NCI-H1092 (cell line): ENCODE data around the gene CDC42BPB.

Experiments used
- DNase-seq: peaks from one replicate; lab custom pipeline; 2025; lab: John Stamatoyannopoulos, UW

The CDC42BPB gene

DNA sequence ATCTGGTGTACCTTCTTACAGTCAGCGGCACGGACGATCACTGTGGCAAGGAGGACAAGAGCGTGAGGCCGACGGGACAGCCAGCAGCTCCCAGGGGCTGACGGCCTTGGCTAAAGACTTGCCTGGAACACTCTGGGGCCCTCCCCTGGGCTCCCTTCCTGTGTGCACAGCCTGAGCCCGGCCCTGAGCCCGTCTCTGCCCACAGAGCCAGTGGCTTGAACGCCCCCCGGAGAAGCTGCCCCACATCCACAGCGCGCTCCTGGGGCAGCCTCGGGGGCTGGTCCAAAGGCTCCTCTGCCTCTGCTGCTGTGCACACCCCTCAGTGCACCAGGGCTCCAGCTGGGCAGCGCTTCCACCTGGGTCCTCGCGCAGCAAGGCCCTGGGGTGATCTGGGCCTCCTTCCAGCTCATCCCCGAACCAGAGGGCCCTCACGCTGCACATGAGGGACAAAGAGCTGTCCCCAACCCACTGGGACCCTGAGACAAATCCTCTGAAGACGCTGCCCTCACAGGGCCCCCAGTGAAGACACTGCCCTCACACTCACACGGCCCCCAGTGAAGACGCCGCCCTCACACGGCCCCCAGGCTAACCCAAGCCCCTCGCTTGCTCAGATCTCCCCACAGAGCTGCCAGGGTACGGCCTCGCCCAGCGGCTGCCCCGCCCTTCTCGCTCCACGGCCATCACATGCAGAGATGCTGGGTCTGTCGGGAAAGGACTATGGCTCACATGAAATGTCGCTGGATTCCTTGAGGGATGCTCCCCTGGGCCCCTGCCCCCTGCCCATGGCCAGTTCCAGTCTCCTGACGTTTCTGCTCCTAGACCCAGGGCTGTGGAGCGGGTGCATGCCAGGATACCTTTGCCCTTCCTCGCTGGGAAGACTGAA is 112.7 kb downstream of the CDC42BPB start:
- no peak for DNase-seq

DNA sequence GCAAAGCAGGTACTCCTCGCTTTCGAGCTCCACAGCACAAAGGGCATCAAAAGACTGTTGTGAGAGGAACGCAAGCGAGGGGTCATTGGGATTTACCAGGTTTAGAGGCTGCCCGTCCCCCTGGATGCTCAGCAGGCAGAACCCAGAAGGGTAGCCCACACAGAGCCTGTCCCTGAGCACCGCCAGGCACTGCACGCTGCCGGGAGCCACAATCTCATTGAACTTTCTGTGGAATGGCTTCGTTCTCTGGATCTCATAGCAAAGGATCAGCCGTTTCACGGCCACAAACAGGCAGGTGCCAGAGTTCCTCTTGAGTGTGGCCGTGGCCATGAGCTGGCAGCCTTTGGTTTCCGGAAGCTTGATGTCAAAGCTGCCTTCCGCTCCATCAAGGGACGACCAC is 113.4 kb downstream of the CDC42BPB start:
- DNase-seq, result no peak

- no peak for DNase-seq
Observed at GRCh38 chr14:102943454-102943853, 113.9 kb downstream of the CDC42BPB start.

DNA sequence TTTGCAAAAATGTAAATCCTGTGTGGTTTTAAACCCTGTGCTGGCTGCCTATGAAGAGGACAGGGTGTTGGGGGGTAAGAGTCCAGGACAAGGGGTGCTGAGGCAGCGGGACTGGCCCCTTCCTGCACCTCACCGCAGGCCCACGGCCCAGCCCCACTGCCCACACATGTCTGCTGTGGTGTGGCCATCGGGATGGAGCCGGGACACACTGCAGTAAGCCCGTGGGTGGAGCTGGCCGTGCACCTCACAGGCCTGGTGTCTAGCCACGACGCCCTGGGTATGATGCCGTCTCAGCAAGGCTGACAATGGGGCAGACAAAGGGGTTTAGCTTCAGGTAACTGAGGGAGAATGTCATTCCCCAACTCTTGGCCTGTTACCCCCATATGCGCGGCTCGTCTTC is 115.3 kb downstream of the CDC42BPB start:
- no peak for DNase-seq

- no peak for DNase-seq
Observed at GRCh38 chr14:102941419-102942011, 115.8 kb downstream of the CDC42BPB start.

GRCh38 chr14:102940729-102941362 is 116.5 kb downstream of the CDC42BPB start:
- DNase-seq, result no peak

DNA sequence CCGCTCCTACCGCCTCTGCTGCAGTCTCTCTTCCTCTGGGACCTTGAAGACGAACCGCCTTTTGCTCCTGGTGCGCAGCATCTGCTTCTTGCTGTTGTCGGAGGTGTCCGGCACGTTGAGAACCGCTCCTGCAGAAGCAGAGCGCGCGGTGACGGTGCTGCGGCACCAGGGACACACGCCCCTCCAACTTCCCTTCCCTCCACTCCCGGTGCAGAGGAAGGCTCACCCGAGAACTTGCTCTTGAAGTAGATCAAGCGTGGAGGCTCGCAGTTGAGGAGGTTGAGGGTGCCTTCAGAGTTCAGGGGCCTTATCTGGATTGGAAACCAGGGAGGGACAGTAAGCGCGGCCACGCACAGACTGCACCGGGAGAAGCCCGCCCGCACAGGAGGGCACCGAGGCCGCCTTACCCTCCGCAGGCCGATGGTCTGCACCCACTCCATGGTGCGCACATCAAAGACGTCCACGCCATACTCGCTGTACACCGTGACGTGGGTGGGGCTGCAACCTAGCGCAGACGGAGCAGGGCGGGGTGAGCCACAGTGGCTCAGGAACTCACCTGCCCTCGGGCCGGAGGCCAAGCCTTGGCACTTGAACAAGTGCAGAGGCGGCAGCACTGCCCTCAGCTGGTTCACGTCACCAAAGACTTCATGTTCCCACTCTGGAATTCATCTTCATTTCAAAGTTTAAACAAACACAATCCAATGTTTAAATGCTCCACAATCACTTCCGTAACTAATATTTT is 117.4 kb downstream of the CDC42BPB start:
- DNase-seq, result no peak

GRCh38 chr14:102939329-102939728 is 118.0 kb downstream of the CDC42BPB start:
- no peak for DNase-seq

DNA sequence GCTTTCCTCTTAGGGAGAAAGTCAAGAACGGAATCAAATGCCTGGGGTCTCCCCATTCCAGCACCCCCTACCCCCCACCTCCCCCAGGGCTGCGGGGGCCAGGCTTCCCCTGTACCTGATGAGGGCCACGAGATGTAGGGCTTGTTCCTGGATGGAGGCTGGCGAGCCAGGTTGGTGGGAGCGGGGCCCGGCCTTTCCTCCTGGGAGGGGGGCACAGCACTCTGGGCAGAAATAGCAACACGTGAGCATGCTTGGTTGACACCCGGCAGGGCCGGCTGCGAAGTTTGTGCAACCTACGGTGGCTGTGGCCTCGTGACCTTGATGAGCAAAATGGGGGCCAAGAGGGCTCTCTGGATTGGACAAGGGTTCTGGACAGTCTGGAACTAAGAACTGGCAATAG is 119.2 kb downstream of the CDC42BPB start:
- no peak for DNase-seq

- DNase-seq, result no peak
Observed at GRCh38 chr14:102937331-102938175, 119.8 kb downstream of the CDC42BPB start.

DNA sequence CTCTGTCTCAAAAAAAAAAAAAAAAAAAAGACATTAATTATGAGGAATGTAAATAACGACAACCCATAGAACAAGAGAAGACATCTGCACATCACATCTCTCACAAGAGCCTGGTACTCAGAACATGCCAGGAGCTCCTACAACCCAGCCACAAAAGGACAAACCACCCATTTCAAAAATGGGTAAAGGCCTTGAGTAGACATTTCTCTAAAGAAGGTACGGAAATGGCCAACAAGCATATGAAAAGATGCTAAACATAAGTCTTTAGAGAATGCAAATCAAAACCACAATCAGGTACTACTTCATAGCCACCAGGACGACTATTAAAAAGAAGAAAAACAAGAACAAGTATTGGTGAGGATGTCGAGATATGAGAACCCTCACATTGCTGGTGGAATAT is 121.6 kb downstream of the CDC42BPB start:
- DNase-seq, result no peak

- no peak for DNase-seq
Observed at GRCh38 chr14:102933618-102934231, 123.6 kb downstream of the CDC42BPB start.

- no peak for DNase-seq
Observed at GRCh38 chr14:102932484-102933248, 124.7 kb downstream of the CDC42BPB start.

GRCh38 chr14:102931580-102932285 is 125.6 kb downstream of the CDC42BPB start:
- DNase-seq, result no peak

DNA sequence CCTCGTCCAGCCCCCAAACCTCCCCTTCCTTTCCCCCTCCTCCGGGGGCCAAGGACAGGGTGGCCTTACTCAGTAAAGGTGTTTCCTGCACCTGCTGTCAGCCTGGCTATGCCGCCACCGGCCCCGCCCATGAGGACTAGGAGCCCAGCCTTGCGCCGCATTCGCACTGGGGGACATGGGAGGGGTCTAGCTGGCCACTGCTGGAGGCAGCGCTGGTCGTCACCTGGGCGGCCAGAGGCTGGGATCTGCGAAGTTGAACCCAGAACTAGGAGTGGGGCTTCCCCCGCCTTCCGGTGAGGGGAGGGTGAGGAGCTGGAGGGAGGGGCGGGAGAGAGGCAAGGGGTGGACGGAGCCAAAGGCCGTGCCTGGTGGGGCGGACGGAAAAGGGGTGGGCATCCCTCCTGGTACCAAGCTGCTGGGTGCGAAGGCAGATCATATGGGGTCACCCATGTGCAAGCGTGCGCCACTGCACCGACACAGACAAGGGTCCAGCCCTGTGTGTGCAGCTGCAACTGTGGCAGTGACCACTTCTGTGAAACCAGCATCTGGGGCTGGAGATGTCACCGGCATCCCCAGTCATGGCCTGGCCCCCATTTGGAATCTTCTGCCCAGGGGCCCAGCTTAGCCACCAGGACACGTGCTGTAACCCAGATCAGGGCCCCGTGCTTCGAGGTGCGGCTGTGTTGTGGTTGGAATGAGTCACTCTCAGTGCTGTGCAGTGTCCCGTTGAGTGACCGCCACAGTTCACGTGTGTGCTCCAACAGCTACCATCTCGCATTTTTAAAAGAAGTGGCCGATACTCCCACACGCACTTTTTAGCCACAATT is 126.4 kb downstream of the CDC42BPB start:
- DNase-seq, result no peak

- no peak for DNase-seq
Observed at GRCh38 chr14:102930138-102930752, 127.1 kb downstream of the CDC42BPB start.

- no peak for DNase-seq
Observed at GRCh38 chr14:102929241-102930137, 127.9 kb downstream of the CDC42BPB start.
